ENCODE results near the gene UBL3. TPM values are rescaled to one million over a fixed set of nuclear protein-coding genes. Genes with fewer than 3 reads are reported as not detected.

The UBL3 gene
- total RNA-seq, 3 donors from 2014 or later (not counting 1 experiment from before 2014, with no cell fraction given), result 29.6 to 36.0 (median 31.5) TPM

DNA sequence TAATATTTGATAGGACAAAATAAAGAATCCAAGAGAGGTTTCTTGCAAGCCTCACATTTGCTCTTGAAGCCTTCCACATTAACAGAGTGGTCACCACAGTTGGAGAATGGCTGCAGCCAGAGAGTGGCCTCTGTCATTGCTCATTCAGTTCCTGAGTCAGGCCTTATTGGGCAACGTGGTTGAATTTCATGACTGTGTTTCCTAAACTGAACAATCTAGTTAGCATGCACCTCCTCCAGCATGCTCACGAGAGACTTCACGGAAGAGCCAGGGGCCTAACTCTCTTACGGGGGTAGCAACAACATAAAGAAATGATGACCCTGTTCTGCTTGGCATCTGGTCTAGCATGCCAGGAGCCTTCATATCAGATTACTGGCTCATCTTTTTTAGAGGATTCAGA lies 9.6 kb upstream of the UBL3 start:
- no peaks in the 10 kb centered on the region for H3K36me3 Mint-ChIP-seq
- ATAC-seq, result no peak

DNA sequence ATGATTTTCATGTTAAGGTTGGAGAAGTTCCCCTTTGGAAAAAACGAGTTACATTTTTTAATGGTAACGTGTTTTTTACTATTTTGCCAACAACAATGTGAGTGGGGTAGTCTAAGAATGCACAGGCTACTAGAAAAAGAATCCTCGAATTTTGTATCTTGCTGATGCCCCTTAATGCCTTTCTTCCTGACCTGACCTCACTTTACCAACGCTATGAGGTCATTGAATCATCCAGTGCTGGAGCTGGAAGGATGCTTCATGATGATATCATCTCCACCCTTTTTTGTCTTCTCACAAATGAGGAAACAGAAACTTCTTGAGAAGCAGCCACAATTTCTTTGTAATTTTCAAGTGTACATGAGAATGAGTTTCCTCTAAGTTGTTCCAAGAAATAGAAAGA lies 8.2 kb upstream of the UBL3 start:
- DNase-seq (no peak), ATAC-seq (no peak)
- H3K4me3 Mint-ChIP-seq, result no peak overlapping the region
- Histone ChIP-seq H3K36me3 (ENCODE audit: control insufficient read depth, insufficient read depth, low read length) (no peaks in the 10 kb centered on the region), H3K27me3 (ENCODE audit: control insufficient read depth, insufficient read depth, low read length) (no peaks in the 10 kb centered on the region), H3K9me3 (ENCODE audit: control insufficient read depth, insufficient read depth, low read length) (no peaks in the 10 kb centered on the region), H3K4me3 (ENCODE audit: low read length) (no peak overlapping the region), H3K27ac (ENCODE audit: low read length) (no peak overlapping the region), H3K4me1 (ENCODE audit: control insufficient read depth, insufficient read depth, low read length) (no peaks in the 10 kb centered on the region)
- H3K4me1 Mint-ChIP-seq, result no peaks in the 10 kb centered on the region
- H3K9me3 Mint-ChIP-seq, result no peaks in the 10 kb centered on the region
- no peak for TF ChIP-seq CTCF (IDR thresholded peaks at IDR 0.05)
- peaks cover 12 to 16% of the 10 kb centered on the region in 2 donors for H3K27me3 Mint-ChIP-seq (ENCODE audit: low read depth in 2 of 2)
- WGBS (ENCODE audit: insufficient coverage), result 91% methylated on average over 4 of the region's 4 CpGs
- H3K36me3 Mint-ChIP-seq, result no peaks in the 10 kb centered on the region
- intact Hi-C loops (cut with micrococcal nuclease), result no loop called here
- no peak overlapping the region for H3K27ac Mint-ChIP-seq

More for the DNA sequence above, 9.6 kb upstream of the UBL3 start:
- no peak overlapping the region for H3K27ac ChIP-seq (ENCODE audit: low read length)
- no peaks in the 10 kb centered on the region for H3K36me3 ChIP-seq (ENCODE audit: control insufficient read depth, insufficient read depth, low read length)
- no peak overlapping the region for H3K4me3 ChIP-seq (ENCODE audit: low read length)
- H3K4me1 ChIP-seq (ENCODE audit: control insufficient read depth, insufficient read depth, low read length), result no peaks in the 10 kb centered on the region
- Mint-ChIP-seq H3K4me1 (no peaks in the 10 kb centered on the region), H3K27ac (no peak overlapping the region), H3K9me3 (no peaks in the 10 kb centered on the region), H3K27me3 (ENCODE audit: low read depth in 2 of 2) (peaks cover 10 to 12% of the 10 kb centered on the region in 2 donors), H3K4me3 (no peak overlapping the region)
- no peak for TF ChIP-seq CTCF (IDR thresholded peaks at IDR 0.05)
- no peak for DNase-seq
- no peaks in the 10 kb centered on the region for H3K27me3 ChIP-seq (ENCODE audit: control insufficient read depth, insufficient read depth, low read length)
- 91% methylated on average over 4 of the region's 4 CpGs for WGBS (ENCODE audit: insufficient coverage)
- H3K9me3 ChIP-seq (ENCODE audit: control insufficient read depth, insufficient read depth, low read length), result no peaks in the 10 kb centered on the region
- intact Hi-C loops (cut with micrococcal nuclease), result no loop called here

DNA sequence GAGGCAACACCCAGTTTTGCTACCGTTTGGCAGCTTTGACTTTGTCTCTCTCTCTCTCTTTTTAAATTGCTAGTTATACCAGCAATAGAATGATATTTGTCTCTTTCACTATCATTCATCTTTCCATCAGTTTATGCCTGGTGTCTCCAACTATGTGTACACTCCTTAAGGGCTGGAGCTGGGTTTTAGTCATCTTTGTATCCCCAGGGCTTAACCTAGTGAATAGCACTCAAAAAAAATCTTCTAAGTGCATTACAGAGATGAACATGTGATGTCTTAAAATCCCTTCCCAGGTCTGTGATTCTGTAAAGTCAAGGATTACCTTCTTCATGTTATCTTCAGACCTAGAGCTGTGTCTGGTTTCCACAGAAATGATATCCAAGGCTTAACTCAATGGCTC lies 7.8 kb upstream of the UBL3 start:
- no peak for DNase-seq
- WGBS (ENCODE audit: insufficient coverage), result 86% methylated on average over 1 of the region's 1 CpG
- Mint-ChIP-seq H3K4me3 (no peak overlapping the region), H3K27ac (no peak overlapping the region), H3K27me3 (ENCODE audit: low read depth in 2 of 2) (peaks cover 12 to 16% of the 10 kb centered on the region in 2 donors), H3K4me1 (no peaks in the 10 kb centered on the region), H3K9me3 (no peaks in the 10 kb centered on the region), H3K36me3 (no peaks in the 10 kb centered on the region)
- Histone ChIP-seq H3K4me3 (ENCODE audit: low read length) (no peak overlapping the region), H3K4me1 (ENCODE audit: control insufficient read depth, insufficient read depth, low read length) (no peaks in the 10 kb centered on the region), H3K27me3 (ENCODE audit: control insufficient read depth, insufficient read depth, low read length) (no peaks in the 10 kb centered on the region), H3K27ac (ENCODE audit: low read length) (no peak overlapping the region), H3K9me3 (ENCODE audit: control insufficient read depth, insufficient read depth, low read length) (no peaks in the 10 kb centered on the region), H3K36me3 (ENCODE audit: control insufficient read depth, insufficient read depth, low read length) (no peaks in the 10 kb centered on the region)
- intact Hi-C loops (cut with micrococcal nuclease), result no loop called here
- TF ChIP-seq CTCF (IDR thresholded peaks at IDR 0.05), result no peak
- ATAC-seq, result no peak

GRCh38 chr13:29857085-29857484 lies 6.7 kb upstream of the UBL3 start:
- H3K27ac ChIP-seq (ENCODE audit: low read length), result no peak overlapping the region
- ATAC-seq, result no peak
- 92% methylated on average over 2 of the region's 2 CpGs for WGBS (ENCODE audit: insufficient coverage)
- no peaks in the 10 kb centered on the region for H3K36me3 Mint-ChIP-seq
- H3K9me3 Mint-ChIP-seq, result no peaks in the 10 kb centered on the region
- no peaks in the 10 kb centered on the region for H3K9me3 ChIP-seq (ENCODE audit: control insufficient read depth, insufficient read depth, low read length)
- no peak overlapping the region for H3K4me3 ChIP-seq (ENCODE audit: low read length)
- DNase-seq, result no peak
- intact Hi-C loops (cut with micrococcal nuclease), result no loop called here
- H3K4me3 Mint-ChIP-seq, result no peak overlapping the region
- peaks cover 11 to 12% of the 10 kb centered on the region in 2 donors for H3K27me3 Mint-ChIP-seq (ENCODE audit: low read depth in 2 of 2)
- H3K27me3 ChIP-seq (ENCODE audit: control insufficient read depth, insufficient read depth, low read length), result no peaks in the 10 kb centered on the region
- no peaks in the 10 kb centered on the region for H3K4me1 ChIP-seq (ENCODE audit: control insufficient read depth, insufficient read depth, low read length)
- TF ChIP-seq CTCF (IDR thresholded peaks at IDR 0.05), result no peak
- H3K36me3 ChIP-seq (ENCODE audit: control insufficient read depth, insufficient read depth, low read length), result no peaks in the 10 kb centered on the region
- no peaks in the 10 kb centered on the region for H3K4me1 Mint-ChIP-seq
- no peak overlapping the region for H3K27ac Mint-ChIP-seq

Data from natural killer cell (primary cell).